ENCODE data around the gene CAMTA1. TPM values are rescaled to one million over a fixed set of nuclear protein-coding genes. Genes with fewer than 3 reads are reported as not detected.

CAMTA1 gene
- total RNA-seq, 6 experiments from 2014 or later = 78.1 to 96.6 (median 86.1) TPM

DNA sequence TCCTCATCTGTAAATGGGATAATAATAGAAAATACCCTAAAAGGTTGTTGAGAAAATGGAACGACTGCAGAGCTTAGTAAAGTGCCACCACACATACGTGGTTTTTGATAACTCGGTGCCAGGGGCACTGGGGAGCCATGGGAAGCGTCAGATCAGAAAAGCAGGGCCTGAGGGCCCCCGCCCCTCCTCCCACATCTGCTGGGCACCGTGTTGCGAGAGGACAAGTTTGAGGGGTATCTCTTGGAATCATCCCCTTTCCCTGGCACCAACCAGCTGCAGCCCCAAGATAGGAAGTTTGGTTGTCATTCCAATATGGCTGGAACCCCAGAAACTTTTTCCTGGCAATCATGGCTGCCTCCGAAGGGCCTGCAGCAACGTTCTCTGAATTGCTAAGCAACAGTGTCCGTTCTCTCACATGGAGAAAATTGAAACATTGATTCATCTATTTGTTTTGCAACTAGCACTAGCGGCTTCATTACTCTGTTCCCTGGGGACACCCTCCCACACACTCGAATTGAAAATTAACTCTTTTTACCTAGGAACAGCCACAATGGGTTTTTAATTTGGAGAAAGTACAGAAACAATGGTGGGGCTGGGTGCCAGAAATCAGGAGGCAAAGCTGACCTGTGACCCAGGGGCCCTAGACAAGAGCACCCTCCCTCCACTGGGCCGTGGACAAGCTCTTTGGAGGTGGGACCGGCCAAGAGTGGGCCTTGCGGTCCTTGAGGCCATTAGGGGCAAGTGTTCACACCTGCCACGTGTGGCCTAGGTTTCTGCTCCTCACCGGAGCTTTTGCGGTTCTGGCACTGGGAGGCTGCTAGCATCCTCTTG, 795.9 kb downstream of the CAMTA1 start:
- no peaks in the 10 kb centered on the region for H3K36me3 Mint-ChIP-seq (ENCODE audit: low read depth)
- no peak overlapping the region for H3K4me3 Mint-ChIP-seq
- no peak for TF ChIP-seq CTCF (IDR thresholded peaks at IDR 0.05)
- peaks cover 36% of the 10 kb centered on the region for H3K27me3 Mint-ChIP-seq (ENCODE audit: insufficient read depth)
- H3K27ac Mint-ChIP-seq = no peak overlapping the region
- no peaks in the 10 kb centered on the region for H3K4me1 Mint-ChIP-seq (ENCODE audit: low read depth)
- H3K9me3 Mint-ChIP-seq = no peaks in the 10 kb centered on the region
- no peak for DNase-seq

- no peak; the same call in 1 of the 2 replicates for TF ChIP-seq CTCF (IDR thresholded peaks at IDR 0.05)
- no peak for DNase-seq
- Mint-ChIP-seq H3K4me1 (ENCODE audit: low read depth) (no peaks in the 10 kb centered on the region), H3K27me3 (ENCODE audit: insufficient read depth) (peaks cover 36% of the 10 kb centered on the region), H3K4me3 (no peak overlapping the region), H3K27ac (no peak overlapping the region), H3K36me3 (ENCODE audit: low read depth) (no peaks in the 10 kb centered on the region), H3K9me3 (no peaks in the 10 kb centered on the region)
Measured at GRCh38 chr1:7581754-7582459, 796.7 kb downstream of the CAMTA1 start.

GRCh38 chr1:7582460-7582972, 797.3 kb downstream of the CAMTA1 start:
- Mint-ChIP-seq H3K36me3 (ENCODE audit: low read depth) (no peaks in the 10 kb centered on the region), H3K9me3 (no peaks in the 10 kb centered on the region), H3K27me3 (ENCODE audit: insufficient read depth) (peaks cover 39% of the 10 kb centered on the region), H3K4me3 (no peak overlapping the region), H3K27ac (no peak overlapping the region), H3K4me1 (ENCODE audit: low read depth) (no peaks in the 10 kb centered on the region)
- TF ChIP-seq CTCF (IDR thresholded peaks at IDR 0.05) = no peak
- DNase-seq = no peak

GRCh38 chr1:7583291-7584096, 798.2 kb downstream of the CAMTA1 start:
- Mint-ChIP-seq H3K4me3 (no peak overlapping the region), H3K36me3 (ENCODE audit: low read depth) (no peaks in the 10 kb centered on the region), H3K9me3 (no peaks in the 10 kb centered on the region), H3K27me3 (ENCODE audit: insufficient read depth) (peaks cover 46% of the 10 kb centered on the region), H3K27ac (no peak overlapping the region), H3K4me1 (ENCODE audit: low read depth) (no peaks in the 10 kb centered on the region)
- TF ChIP-seq CTCF (IDR thresholded peaks at IDR 0.05) = no peak
- no peak for DNase-seq

GRCh38 chr1:7584157-7584556, 798.9 kb downstream of the CAMTA1 start:
- no peak for TF ChIP-seq CTCF (IDR thresholded peaks at IDR 0.05)
- H3K9me3 Mint-ChIP-seq = no peaks in the 10 kb centered on the region
- no peaks in the 10 kb centered on the region for H3K4me1 Mint-ChIP-seq (ENCODE audit: low read depth)
- H3K27me3 Mint-ChIP-seq (ENCODE audit: insufficient read depth) = peaks cover 49% of the 10 kb centered on the region
- DNase-seq = no peak
- no peaks in the 10 kb centered on the region for H3K36me3 Mint-ChIP-seq (ENCODE audit: low read depth)
- H3K27ac Mint-ChIP-seq = no peak overlapping the region
- no peak overlapping the region for H3K4me3 Mint-ChIP-seq
